Measurements from ENCODE around the gene CDHR1.
A peak's percentile ranks its signal among the peaks of the same experiment; 100 is the strongest.

The CDHR1 gene

DNA sequence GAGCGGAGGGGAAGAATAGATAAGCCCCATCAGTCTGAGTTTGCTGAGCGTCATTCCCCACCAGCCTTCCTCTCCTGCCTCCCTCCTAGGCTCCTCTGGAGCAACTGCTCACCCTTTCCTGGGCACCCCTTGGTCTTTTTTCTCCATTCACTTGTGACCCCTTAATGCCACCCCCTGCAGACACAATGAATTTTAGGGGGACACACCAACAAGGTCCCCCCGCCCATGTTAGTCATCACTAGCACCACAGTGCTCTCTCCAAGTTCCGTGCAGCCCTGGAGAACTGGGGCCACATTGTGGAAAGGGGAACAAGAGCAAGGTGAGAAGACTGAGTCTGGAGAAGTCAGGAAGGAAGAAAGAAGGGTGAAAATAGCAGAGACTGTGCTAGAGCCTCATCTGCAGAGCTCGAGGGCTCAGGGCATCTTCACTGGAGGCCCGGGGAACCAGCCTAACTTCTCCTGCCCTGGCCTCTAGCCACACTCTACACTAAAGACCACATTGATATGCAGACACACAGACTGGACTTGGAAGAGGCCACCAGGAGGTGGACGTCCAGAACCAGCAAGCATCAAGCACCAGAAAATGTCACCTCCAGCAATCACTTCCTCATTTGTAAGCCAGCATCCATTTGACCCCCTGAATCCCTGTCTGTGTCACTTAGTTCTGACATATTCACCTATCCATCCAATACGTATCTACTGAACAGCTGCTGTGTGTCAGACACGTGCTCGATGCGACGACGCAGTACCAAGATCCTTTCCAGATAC is 68.0 kb downstream of the CDHR1 start:
- DNase-seq (ENCODE audit: low spot score): no peak

DNA sequence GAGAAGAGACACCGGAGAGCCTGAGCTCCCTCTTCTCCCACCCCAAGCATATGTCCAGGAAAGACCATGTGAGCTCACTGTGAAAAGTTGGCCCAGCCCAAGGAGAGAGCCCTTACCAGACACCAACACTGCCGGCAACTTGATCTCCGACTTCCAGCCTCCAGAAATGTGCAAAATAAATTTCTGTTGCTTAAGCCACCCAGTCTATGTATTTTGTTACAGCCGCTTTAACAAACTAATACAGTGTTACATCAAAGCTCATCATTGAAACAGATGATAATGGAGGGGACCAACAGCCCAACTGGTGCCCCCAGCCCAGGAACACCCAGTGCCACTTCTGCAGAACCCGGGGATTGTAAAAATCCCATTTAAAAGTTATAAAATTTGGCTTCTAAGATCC is 69.4 kb downstream of the CDHR1 start:
- no peak for DNase-seq (ENCODE audit: low spot score)

DNA sequence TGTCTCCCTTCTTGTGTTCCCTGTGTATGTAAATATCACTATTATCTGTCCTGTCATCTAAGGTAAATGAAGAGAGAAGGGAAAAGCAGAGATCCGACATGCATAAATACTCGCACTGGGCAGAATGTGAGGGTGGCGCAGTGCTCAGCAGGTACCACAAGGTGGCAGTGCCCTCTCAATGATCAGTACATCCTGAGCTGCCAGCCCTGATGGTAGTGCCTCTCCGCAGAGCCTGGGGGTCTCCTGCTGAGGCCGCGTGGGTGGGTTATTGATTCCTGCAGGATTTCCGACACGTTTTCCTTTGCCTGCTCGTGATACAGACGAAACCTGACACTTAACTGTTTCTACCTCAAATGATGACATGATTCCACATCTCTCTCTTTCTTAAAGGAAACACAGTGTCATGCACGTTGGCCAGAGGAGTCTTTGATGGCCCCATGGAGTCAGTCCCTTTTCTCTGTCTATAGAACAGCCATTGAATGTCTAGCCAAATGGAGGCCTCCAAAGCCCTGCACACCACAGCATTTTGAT is 70.3 kb downstream of the CDHR1 start:
- DNase-seq (ENCODE audit: low spot score): peak; percentile 56

DNA sequence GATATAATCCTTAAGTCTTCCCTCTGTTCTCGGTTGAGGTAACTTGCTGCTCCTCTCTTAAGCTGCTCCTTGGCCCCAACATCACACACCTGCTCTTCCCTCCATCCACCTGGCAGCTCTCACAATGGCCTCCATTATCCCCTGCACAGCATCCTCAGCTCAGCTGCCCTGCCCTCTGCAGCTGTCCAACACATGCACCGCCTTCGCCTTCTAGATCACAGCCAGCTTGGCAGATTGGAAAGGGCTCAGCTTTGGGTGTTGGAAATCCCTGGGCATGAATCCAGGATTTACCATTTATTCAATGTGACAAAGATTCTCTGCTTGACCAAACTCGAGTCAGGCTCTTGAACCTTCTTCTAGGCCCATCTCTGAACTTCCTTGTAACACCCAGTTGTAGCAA is 71.1 kb downstream of the CDHR1 start:
- no peak for DNase-seq (ENCODE audit: low spot score)

DNA sequence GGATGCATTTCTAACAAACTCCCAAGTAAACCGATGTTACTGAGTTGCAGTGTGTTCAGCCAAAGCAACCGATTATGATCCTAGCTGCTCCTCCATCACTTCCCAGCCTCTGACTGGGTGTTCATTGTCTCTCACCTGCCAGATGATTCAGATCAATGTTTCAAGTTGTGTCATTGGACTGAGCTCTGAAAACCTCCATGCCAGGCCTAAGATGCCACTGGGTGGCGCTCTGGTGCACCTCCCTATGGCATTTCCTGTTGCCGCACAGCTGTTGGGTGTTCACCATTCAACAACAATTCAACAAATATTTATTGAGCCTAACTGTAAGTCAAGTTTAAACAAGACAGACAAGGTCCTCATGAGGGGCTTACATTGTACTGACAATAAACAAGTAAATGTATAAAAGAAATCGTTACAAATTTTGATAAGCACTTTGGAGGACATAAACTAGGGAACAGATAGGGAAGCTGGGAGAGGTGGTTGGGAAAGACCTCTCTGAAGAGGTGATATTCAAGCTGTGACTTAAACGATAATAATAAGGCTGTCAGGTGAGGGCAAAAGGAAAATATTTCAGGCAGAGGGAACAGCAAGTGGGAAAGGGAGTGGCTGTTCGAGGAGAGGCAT is 73.3 kb downstream of the CDHR1 start:
- peak; percentile 29 for DNase-seq (ENCODE audit: low spot score)

DNA sequence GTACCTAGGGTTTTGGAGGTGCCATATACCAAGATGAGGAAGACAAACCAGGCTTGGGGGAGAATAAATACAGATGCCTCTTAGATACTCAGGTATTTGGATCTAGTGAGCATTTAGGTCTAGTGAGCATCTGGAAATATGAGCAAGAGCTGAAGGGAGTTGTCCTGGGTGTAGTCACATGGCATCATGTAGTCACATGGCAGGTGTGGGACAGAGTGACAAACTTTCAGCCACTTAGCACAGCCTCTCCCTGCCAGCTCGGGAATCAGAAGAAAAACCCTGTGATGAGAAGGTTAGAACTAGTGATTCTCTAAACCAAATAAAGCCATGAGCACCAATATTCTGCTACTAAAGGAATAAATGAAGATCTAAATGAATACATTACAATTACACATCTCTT is 74.8 kb downstream of the CDHR1 start:
- DNase-seq (ENCODE audit: low spot score): no peak
